Measurements from ENCODE around the gene TMEM9.

Gene TMEM9

DNA sequence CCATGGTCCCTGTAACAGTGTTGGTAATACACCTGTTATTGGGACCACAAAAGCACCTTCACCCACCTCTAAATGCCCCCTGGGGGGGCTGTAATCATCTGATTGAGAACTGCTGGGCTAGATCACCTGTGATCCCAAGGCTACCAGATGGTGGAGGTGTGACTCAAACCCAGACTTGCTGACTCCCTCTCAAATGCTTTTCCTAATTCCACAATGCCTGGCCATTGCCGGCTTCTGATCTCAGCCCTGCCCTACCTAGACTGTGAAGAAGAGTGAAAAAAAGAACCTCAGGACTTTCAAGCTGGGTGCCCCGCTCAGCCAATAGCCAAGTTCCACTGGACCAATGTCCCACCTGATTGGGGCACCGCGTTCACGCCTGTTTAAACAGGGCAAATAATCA is 9.6 kb downstream of the TMEM9 start:
- DNase-seq, result no peak

DNA sequence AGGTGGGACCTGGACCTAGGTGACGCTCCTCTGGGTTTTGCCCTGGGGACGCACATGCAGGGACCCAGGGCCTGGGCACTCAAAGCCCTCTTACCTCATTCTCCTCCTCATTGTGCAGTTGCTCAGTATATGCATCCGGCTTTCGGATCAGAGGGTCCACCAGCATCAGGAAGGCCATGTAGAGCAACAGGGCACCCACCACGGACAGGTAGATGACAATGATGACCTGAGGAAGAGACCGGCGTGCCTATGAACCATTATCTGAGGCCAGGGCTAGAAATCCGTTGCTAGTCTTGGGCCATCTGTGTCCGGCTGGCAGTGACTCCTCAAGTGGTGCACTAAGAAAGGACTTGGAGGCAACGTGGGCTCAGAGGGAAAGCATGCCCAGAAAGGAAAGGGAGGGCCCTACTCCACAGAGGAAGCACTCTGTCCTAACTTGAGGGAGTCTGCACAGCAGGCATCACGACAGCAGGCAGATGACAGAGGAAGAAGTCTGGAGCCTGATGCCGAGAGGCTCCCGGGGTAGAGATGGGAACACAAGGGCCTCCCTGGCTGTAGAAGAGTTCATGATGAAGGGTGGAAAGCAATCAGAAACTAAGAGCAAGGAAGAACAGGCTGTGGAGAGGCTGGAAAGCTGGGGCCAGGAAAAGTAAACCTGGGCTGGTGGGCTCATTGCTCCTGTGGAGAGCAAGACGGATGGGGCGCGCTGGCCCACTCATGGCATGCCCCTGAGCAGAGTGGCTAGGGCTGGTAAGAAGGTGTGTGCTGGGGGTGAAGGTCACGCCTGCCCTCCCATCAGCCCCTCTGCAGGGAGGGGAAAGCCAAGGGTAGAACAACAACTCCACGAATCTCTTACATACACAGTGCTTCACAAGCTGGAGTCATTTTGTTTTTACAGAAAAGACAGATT is 10.3 kb downstream of the TMEM9 start:
- no peak for DNase-seq

DNA sequence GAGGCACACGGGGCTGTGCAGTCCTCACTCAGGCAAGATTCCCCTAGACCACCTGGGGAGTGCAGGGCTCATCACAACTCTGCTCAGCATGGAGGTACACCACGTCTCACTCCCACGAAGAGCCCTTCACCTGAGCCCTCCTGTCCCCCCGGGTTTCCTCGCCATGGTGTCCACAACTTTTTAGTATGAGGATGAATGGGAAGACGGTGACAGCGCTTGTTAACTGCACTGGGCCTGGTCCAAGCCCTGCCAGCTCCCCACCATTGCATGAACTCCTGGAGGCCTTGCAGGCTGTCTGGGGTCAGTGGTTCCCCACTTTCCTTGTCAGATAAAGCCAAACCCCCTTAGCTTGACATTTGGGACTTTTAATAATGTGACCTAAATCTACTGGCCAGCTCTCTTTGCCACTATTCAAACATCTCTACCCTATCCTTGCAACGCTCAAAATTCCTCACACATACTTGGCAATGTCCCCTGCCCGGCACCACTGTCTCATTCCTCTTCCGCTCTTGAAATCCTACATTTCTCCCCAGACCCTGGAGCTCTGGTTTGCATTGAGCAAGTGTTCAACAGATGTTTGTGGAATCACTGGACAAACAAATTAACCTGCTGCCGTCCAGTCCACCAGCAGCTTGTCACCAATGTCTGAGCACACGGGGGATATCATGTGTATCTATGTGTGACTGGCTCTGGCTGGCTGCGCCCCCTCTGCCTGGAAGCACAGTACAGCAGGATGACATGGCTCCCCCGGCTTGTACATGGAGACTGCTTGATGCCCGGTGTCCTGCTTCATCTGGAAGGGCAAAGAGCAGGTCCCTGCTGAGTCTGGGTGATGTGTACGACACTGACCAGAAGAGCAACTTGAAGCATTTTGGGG is 11.2 kb downstream of the TMEM9 start:
- DNase-seq, result no peak

DNA sequence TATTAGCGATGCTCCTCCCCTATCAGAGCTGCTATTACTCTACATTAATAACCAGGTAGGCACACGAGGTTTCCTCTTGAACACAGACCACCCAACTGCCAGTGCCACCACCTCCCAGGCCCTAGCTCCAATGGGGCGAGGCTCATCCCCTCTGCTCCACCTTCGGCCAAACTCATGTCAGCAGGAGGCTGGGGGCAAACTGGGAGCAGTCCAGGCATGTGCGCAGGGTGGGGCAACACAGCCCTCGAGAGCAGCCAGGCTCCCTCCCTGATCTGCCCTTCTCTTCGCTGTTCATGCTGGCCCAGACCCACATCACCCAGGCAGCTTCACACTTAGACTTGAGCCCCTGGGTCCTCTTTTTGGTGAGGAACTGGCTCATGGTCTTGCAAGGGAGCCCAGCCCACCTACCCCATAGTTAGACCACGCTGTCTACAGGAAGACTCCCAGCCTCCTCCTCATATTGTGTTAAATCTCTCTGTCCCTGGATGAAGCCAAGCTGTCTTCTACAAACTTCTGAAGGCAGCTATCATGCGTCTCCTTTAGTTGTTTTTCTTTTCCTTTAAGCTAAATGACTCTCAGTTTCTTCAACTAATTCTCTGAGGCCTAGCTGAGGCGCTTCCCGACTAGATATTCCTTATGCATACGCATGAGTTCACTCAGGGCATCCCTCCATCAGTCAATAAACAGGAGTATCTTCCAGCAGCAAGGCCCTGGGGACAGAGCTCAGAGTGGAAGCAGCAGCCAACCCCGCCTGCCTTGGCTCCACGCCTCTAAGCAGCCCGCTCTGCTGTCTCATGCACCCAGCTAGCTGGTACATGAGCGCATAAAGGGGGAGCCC is 12.0 kb downstream of the TMEM9 start:
- DNase-seq, result no peak

DNA sequence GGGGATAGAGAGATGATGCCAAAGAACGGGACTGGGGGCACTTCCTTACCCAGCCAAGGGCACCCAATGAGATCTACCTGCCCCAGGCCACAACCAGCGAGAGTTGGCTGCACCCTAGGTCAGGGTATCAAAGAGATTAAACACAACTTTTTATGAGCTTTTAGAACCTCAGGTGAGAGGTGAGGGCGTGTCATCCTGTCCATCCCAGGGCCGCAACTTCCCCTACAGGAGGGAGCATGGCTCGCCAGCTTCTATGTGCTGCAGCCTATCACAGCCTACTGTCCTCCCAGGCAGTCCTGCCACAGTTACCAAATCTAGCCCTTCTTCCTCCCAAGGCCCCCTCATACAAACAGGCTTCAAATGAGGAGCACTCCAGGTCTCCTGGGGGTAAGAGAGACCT is 12.9 kb downstream of the TMEM9 start:
- no peak for DNase-seq

DNA sequence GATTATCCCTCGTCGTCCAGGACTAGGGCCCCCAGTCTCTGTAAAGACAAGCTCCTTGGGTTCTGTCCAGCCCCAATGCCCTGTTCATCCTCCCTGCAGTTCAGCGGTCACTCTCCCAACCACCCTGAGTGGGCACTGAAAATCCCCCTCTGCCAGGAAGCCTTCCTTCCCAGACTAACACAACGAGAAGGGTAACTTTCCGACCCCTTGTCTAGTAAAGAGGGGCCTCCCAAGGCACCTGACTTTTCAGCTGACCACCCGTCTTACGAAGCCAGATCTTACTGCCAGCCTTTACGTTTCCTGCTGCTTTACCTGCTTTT is 13.4 kb downstream of the TMEM9 start:
- DNase-seq, result no peak

DNA sequence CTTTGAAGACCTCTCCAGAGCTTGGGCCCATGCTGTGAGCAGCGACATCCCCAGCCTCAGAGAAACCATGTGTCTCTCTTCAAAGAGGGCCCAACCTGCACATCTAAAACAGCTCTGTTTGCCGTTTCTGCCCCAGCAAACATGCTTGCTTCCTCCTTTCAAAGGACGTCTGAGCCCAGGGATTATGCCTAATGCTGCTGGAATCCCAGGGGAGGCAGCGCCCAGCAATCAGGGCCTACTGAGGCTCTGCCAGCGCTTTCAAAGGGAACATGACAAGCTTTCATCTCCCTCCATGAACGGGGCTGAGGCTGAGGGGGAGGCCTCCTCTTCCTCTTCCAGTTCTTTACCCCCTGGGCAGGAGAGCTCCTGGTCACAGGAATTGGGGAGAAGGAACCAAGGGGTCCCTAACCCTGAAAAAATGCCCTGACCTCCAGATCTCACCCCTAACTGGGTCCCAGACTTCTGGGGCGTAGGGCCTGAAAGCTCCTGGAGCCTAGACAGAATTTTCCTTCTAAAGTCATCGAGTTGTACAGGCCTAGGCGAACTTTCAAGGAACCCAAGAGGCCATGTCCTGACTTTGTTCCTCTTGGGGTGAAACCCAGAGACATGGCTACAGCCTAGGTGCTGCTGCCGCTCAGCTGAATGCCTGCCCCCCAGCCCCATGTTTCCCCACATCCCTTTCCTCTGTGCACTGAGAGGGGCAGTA is 13.9 kb downstream of the TMEM9 start:
- no peak for DNase-seq

DNA sequence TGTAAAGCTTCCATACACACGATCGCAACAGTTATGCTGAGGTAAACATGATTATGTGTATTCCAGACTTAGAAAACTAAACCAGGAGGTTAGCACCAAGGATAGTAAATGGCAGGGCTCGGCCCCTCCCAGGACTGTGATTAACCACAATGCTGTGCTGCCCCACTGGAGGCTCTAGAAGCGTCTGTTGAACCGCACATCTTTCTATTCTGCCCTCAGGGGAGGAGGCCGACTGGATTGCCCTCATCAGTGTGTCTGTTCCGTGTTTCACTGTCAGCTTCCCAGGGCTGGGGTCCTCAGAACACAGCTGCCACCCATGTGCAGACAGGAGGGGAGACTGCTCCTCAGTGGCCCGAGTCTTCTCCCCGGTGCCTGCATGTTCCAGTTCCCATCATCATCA is 14.5 kb downstream of the TMEM9 start:
- no peak for DNase-seq

DNA sequence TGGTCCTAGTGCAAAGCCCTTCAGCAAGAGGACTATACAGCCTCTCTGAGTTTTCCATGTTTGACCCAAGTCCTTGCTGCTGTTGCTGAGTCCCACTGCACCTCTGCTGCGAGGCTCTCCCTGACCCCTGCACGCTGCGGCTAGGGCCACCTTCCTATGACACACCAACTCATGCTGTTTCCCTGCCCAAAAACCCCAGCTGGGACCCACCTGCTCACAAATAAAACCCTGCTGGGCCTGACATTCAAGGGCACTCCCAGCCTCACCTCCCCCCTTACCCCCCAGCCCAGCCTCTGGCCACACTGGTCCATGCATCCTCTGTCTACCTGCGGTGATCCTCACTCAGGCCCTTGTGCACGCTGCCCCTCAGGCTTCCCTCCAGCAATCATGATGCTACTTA is 15.0 kb downstream of the TMEM9 start:
- DNase-seq, result no peak

DNA sequence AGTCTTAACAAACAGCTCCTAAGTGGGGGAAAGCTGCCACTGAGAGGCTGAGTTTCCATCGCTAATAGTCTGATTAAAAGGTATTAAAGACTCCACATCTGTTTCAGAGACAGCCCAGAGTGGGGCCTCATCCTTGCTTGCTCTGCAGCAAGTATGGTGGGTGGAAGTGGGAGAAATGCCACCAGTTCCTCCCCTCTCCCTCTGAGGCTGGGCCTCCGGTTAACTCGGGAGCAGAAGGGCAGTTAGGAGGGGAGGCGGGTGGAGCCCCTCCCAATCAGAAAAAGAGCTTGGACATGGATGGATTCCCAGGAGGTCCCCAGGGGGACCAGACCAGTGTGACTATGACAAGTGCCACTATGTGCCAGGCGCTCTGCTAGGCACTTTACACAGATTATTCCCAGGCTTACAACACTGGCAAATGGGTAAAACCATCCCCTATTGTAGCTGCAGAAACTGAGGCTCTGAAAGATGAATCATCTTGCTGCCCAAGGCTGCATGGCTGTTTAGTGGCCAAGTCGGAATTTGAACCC is 15.9 kb downstream of the TMEM9 start:
- DNase-seq, result no peak

DNA sequence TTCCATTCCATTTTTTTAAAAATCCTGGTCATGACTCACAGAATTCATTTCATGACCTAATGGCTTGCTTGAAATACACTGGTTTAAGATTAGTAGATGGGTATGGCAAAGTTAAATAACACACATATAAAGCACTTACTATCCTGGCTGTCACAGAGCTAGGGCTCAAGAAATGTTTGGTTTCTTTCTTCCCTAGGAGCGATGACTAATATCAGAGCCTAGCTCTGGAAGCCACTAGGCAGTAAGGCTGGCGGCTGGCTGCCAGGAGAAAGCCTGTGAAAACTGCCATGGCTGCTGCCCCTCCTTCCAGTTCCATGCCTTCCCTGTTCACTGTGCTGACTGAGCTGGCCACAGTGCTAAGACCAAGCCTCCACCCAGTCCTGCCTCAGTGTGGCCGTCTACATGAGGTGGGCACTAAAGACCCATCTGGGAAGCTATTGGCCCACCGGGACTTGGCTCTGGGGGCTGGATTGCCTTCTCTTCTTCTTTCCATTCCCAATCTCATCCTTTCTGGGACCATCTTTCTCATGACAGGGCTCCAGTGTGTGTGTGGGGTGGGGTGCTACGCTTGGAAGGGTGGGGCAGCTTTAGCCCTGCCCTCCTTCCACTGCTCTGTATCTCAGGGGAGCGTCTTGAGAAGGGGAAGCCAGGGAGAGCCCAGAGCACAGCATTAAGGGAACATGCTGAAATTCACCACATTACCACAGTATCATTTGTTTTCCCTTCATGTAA is 16.5 kb downstream of the TMEM9 start:
- no peak for DNase-seq

DNA sequence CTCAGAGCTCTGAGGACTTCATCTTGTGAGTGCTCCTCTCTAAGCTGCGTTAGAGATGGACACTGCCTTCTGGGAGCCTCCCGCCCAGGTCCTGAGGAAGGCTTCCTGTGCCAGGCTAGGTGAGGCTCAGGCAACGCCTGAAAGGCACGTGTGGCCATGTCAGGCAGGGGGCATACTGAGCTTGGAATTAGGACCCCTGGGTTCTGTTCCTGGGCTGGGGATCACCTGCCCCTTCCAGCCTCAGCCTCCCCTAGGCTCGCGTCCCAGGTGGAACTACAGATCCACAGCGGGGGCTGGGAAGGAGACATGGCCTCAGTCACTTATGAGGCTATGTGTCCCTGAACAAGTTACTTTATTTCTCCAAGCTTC is 17.3 kb downstream of the TMEM9 start:
- DNase-seq, result no peak

DNA sequence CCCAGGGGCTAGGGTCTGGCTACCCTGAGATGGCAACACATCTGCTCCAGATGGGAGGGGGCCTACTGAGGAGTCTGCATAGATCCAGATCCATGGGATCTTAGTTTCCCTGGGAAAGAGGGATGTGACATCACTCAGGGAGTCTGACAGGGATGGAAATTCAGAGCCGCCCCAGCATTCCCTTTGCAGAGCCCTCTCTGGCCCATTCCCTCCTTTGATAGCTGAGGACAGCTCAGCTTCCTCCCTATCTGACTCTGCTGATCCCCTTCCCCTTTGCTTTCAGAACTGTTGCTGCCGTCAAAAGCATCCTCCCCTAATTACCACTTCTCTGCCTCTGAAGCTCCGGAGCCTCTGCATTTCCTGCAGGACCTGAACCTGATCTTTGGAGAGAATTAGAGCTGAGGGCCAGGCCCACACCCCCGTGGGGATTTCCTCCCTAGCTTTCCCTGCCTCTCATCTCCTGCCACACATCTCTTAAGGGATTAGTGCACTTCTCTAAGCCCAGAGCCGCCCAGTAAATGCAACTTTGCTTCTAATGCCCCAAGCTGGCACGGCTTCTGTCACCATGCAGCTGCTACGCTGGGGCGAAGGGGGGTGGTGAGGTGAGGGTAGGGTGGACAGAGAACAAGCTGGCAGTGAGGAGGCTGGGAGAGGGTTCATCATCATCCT is 17.8 kb downstream of the TMEM9 start:
- no peak for DNase-seq

DNA sequence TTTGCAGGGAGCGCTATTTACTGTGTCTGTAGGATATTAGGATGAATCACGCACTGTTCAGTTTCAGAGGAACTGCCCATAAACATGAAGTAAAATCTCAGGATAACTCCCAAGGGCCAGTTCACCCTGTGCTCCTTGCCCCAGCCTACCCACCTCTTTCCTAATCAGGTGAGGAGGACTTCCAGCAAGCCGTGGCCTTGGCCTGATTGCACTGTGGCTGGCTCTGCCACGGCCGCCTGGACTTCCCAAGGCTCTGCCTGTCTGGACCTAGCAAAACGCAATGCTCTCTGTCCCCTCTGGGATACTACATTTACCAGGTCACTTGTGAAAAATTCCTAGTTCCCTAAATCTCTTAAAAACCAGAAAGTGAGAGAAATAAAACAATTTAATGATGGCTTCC is 19.9 kb downstream of the TMEM9 start:
- no peak for DNase-seq

DNA sequence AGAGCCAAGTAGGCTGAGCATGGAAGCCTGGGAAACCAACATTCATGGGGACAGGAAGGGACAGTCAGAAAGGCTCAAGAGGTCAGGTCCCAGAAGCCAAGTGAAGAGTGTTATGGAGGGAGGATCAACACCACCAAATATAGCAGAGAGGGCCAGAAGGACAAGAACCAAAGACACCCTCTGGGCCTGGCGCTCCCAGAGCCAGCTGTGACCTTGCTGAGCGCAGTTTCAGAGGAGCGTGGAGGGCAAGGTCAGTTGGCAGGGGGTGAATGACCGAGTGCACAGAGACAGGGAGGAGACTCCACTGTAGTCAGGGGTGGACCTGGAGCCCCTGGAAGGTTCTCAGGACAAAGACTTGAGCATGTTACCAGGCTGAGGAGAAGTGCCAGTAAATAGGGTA is 22.9 kb downstream of the TMEM9 start:
- no peak for DNase-seq

DNA sequence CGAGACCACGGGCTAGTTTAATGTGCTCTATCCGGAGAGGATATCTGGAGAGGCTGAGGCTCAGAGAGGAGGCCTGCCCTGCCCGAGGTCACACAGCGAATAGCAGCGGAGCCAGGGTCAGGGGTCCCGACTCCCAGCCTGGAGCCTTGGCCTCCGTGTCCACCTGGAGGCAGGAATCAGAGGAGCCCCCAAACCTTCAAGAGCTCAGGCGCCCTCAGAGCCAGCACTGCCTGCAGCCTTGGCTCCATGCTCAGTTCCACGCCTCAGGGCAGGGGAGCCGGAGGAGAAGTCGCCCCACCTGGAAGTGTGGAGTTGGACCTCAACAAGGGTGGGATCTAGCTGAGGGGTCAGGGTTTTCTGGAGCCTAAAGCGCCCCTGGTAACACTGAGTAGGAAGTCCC is 25.3 kb downstream of the TMEM9 start:
- DNase-seq, result no peak

DNA sequence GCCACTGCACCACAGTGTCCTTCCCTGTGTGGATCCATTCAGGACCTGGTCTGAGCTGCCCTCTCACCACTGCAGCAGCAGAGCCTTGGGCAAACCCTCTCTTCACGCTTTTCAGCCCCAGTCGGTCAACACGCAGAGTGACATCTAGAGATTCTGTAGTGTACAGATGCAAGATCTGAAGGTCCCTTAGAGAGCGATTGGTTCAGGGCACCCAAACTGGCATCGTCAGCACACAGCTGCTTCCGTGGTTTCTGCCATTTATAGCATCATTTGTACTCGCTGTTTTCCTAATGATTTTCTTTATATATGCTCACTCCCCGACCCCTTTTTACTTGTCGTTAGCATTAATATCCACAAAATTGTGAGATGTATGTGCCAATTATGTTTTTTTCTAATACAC is 25.8 kb downstream of the TMEM9 start:
- DNase-seq, result no peak

DNA sequence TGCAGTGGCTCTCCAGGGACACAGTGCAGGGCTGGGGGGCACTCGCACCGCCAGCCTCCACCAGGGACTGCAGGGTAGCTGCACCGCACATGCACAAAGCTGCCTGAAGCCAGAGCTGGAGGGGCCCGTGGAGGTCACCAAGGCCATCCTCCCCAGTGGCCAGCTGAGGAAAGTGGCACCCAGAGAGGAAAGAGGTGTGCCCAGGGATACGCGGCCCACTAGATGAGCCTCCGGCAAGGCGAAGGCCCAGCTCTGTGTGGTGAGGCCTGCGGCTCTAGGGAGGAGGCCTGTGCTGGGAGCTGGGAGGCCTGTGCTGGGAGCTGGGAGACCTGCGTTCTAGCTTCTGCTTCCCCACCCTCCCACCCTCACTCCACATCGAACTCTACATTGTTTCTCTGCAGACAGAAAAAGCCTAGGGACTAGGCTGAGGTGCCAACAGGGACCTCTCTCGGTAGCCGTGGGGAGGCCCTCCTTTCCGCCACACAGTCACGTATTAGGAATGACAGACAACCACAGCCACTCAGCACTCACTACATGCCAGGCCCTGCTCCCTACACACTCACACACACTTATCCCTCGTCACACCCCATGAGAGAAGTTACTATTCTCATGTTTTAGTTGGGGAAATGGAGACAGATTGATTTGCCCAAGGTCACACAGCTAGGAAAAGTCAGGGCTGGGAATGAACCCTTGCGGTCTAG is 26.4 kb downstream of the TMEM9 start:
- DNase-seq, result no peak

DNA sequence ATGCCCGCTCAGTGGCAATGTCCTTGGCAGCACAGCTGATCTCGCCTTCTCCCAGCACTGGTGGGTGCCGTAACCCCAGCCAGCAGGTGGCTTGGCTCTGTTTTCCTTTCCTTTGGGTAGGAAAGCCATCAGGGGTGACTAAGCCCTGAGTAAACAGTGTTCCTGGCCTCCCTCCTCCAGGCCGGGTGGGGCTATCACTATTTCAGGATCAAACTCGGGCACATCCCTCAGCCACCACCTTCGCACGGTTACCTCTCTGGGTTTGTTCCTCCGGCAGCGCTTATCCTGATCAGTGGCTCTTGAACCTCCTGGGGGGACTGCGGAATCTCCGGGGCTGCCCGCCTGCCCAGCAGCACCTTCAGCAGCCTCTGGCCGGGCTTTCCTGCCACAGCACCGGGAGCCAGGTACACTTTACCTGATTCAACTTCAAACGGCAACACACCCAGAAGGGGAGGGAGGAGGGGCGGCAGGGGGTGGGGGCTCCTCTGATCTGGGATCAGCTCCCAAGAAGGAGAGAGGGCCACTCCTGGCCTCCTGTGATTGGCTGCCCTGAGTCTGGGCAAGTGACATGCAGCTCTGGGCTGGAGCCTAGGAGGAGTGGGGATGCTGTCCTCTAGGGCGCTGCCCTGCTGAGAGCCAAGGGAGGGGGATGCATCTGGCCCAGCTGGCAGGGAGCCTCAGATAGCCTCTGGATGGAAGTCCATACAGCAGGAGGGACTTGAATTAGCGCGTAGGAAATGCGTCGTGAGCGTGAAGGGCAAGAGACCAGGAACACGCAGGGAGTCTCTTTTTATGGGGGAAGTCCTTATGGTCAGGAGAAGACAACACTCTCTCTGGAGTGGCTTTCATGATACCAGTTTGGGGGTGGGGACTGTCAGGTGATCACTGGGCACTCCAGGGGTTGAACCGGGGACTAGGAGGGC is 27.2 kb downstream of the TMEM9 start, which contains the start of gene ASCL5:
Gene ASCL5, minus strand, starts transcription at position 353 of the 923 bp plus-strand sequence. CDS start 11,812 bp downstream, outside the sequence.
- no peak for DNase-seq
